ENCODE measurements around the gene NOVA1. TPM values are rescaled to one million over a fixed set of nuclear protein-coding genes. Genes with fewer than 3 reads are reported as not detected.

The NOVA1 gene
- polyA plus RNA-seq, 1 donor = 11.6 TPM

DNA sequence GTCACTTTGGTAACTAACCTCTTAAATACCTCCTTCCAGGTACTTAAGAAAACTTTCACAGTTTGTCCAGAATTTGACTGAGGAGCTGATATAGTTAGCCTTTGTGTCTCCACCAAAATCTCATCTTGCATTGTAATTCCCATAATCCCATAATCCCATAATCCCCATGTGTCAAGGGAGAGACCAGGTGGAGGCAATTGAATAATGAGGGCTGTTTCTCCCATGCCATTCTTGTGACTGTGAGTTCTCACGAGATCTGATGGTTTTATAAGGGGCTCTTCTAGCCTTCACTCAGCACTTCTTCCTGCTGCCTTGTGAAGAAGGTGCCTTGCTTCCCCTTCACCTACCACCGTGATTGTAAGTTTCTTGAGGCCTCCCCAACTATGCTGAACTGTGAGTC lies 7.8 kb upstream of the NOVA1 start:
- no peaks in the 10 kb centered on the region for H3K4me1 ChIP-seq (ENCODE audit: control insufficient read depth, insufficient read depth, low read length)
- no peak overlapping the region for H3K4me3 ChIP-seq (ENCODE audit: low read length)
- no peaks in the 10 kb centered on the region for H3K9me3 ChIP-seq (ENCODE audit: control insufficient read depth, low read depth, low read length)
- H3K27me3 ChIP-seq (ENCODE audit: control insufficient read depth, insufficient read depth, low read length) = no peaks in the 10 kb centered on the region
- WGBS (ENCODE audit: insufficient coverage, low lambda C conversion rate) = no CpG with 5 or more reads among the region's 2 CpGs
- DNase-seq = no peak
- H3K36me3 ChIP-seq (ENCODE audit: control insufficient read depth, insufficient read depth, low read length) = no peaks in the 10 kb centered on the region
- H3K27ac ChIP-seq (ENCODE audit: low read length) = no peak overlapping the region

GRCh38 chr14:26602902-26603301 lies 5.1 kb upstream of the NOVA1 start:
- 86% methylated on average over 2 of the region's 2 CpGs for WGBS (ENCODE audit: insufficient coverage, low lambda C conversion rate)
- H3K27ac ChIP-seq (ENCODE audit: low read length) = no peak overlapping the region
- DNase-seq = no peak

GRCh38 chr14:26601856-26602255 lies 4.0 kb upstream of the NOVA1 start:
- H3K36me3 ChIP-seq (ENCODE audit: control insufficient read depth, insufficient read depth, low read length) = no peaks in the 10 kb centered on the region
- no peak overlapping the region for H3K27ac ChIP-seq (ENCODE audit: low read length)
- DNase-seq = no peak
- H3K4me1 ChIP-seq (ENCODE audit: control insufficient read depth, insufficient read depth, low read length) = no peaks in the 10 kb centered on the region
- WGBS (ENCODE audit: insufficient coverage, low lambda C conversion rate) = no CpG with 5 or more reads among the region's 4 CpGs
- H3K27me3 ChIP-seq (ENCODE audit: control insufficient read depth, insufficient read depth, low read length) = no peaks in the 10 kb centered on the region
- no peaks in the 10 kb centered on the region for H3K9me3 ChIP-seq (ENCODE audit: control insufficient read depth, low read depth, low read length)
- H3K4me3 ChIP-seq (ENCODE audit: low read length) = no peak overlapping the region

More at GRCh38 chr14:26602902-26603301, 5.1 kb upstream of the NOVA1 start:
- Histone ChIP-seq H3K36me3 (ENCODE audit: control insufficient read depth, insufficient read depth, low read length) (no peaks in the 10 kb centered on the region), H3K9me3 (ENCODE audit: control insufficient read depth, low read depth, low read length) (no peaks in the 10 kb centered on the region), H3K4me3 (ENCODE audit: low read length) (no peak overlapping the region), H3K4me1 (ENCODE audit: control insufficient read depth, insufficient read depth, low read length) (no peaks in the 10 kb centered on the region), H3K27me3 (ENCODE audit: control insufficient read depth, insufficient read depth, low read length) (no peaks in the 10 kb centered on the region)

- H3K36me3 ChIP-seq (ENCODE audit: control insufficient read depth, insufficient read depth, low read length) = no peaks in the 10 kb centered on the region
- H3K27ac ChIP-seq (ENCODE audit: low read length) = no peak overlapping the region
- no peaks in the 10 kb centered on the region for H3K9me3 ChIP-seq (ENCODE audit: control insufficient read depth, low read depth, low read length)
- H3K4me1 ChIP-seq (ENCODE audit: control insufficient read depth, insufficient read depth, low read length) = no peaks in the 10 kb centered on the region
- 52% methylated on average over 2 of the region's 7 CpGs for WGBS (ENCODE audit: insufficient coverage, low lambda C conversion rate)
- H3K27me3 ChIP-seq (ENCODE audit: control insufficient read depth, insufficient read depth, low read length) = no peaks in the 10 kb centered on the region
- H3K4me3 ChIP-seq (ENCODE audit: low read length) = peak overlapping the region; percentile 73
- DNase-seq = no peak
Observed at GRCh38 chr14:26599291-26599690, 1.5 kb upstream of the NOVA1 start.

- no peaks in the 10 kb centered on the region for H3K27me3 ChIP-seq (ENCODE audit: control insufficient read depth, insufficient read depth, low read length)
- DNase-seq = no peak
- H3K27ac ChIP-seq (ENCODE audit: low read length) = peak overlapping the region; percentile 69
- 0% methylated on average over 1 of the region's 18 CpGs for WGBS (ENCODE audit: insufficient coverage, low lambda C conversion rate)
- no peaks in the 10 kb centered on the region for H3K36me3 ChIP-seq (ENCODE audit: control insufficient read depth, insufficient read depth, low read length)
- H3K4me3 ChIP-seq (ENCODE audit: low read length) = peak overlapping the region; percentile 73
- no peaks in the 10 kb centered on the region for H3K9me3 ChIP-seq (ENCODE audit: control insufficient read depth, low read depth, low read length)
- H3K4me1 ChIP-seq (ENCODE audit: control insufficient read depth, insufficient read depth, low read length) = no peaks in the 10 kb centered on the region
Observed at GRCh38 chr14:26598672-26599131, 869 bp upstream of the NOVA1 start.

GRCh38 chr14:26598081-26598671 lies 343 bp upstream of the NOVA1 start:
- WGBS (ENCODE audit: insufficient coverage, low lambda C conversion rate) = no CpG with 5 or more reads among the region's 54 CpGs
- H3K4me3 ChIP-seq (ENCODE audit: low read length) = peak overlapping the region; percentile 73
- no peaks in the 10 kb centered on the region for H3K27me3 ChIP-seq (ENCODE audit: control insufficient read depth, insufficient read depth, low read length)
- no peaks in the 10 kb centered on the region for H3K4me1 ChIP-seq (ENCODE audit: control insufficient read depth, insufficient read depth, low read length)
- peak overlapping the region; percentile 90 for H3K27ac ChIP-seq (ENCODE audit: low read length)
- DNase-seq = peak; percentile 94 to 95
- H3K9me3 ChIP-seq (ENCODE audit: control insufficient read depth, low read depth, low read length) = no peaks in the 10 kb centered on the region
- H3K36me3 ChIP-seq (ENCODE audit: control insufficient read depth, insufficient read depth, low read length) = no peaks in the 10 kb centered on the region

GRCh38 chr14:26597071-26597588 lies 703 bp downstream of the NOVA1 start:
- H3K27me3 ChIP-seq (ENCODE audit: control insufficient read depth, insufficient read depth, low read length) = no peaks in the 10 kb centered on the region
- DNase-seq = peak in 1 of 2 donors; percentile 45
- H3K36me3 ChIP-seq (ENCODE audit: control insufficient read depth, insufficient read depth, low read length) = no peaks in the 10 kb centered on the region
- H3K27ac ChIP-seq (ENCODE audit: low read length) = peak overlapping the region; percentile 90
- no peaks in the 10 kb centered on the region for H3K4me1 ChIP-seq (ENCODE audit: control insufficient read depth, insufficient read depth, low read length)
- WGBS (ENCODE audit: insufficient coverage, low lambda C conversion rate) = 5% methylated on average over 4 of the region's 33 CpGs
- peak overlapping the region; percentile 73 for H3K4me3 ChIP-seq (ENCODE audit: low read length)
- H3K9me3 ChIP-seq (ENCODE audit: control insufficient read depth, low read depth, low read length) = no peaks in the 10 kb centered on the region

GRCh38 chr14:26596543-26597061 lies 1.2 kb downstream of the NOVA1 start:
- H3K27me3 ChIP-seq (ENCODE audit: control insufficient read depth, insufficient read depth, low read length) = no peaks in the 10 kb centered on the region
- H3K4me1 ChIP-seq (ENCODE audit: control insufficient read depth, insufficient read depth, low read length) = no peaks in the 10 kb centered on the region
- peak overlapping the region; percentile 73 for H3K4me3 ChIP-seq (ENCODE audit: low read length)
- no peaks in the 10 kb centered on the region for H3K36me3 ChIP-seq (ENCODE audit: control insufficient read depth, insufficient read depth, low read length)
- peak in 1 of 2 donors; percentile 44 for DNase-seq
- H3K27ac ChIP-seq (ENCODE audit: low read length) = no peak overlapping the region
- WGBS (ENCODE audit: insufficient coverage, low lambda C conversion rate) = 0% methylated on average over 2 of the region's 21 CpGs
- H3K9me3 ChIP-seq (ENCODE audit: control insufficient read depth, low read depth, low read length) = no peaks in the 10 kb centered on the region

DNA sequence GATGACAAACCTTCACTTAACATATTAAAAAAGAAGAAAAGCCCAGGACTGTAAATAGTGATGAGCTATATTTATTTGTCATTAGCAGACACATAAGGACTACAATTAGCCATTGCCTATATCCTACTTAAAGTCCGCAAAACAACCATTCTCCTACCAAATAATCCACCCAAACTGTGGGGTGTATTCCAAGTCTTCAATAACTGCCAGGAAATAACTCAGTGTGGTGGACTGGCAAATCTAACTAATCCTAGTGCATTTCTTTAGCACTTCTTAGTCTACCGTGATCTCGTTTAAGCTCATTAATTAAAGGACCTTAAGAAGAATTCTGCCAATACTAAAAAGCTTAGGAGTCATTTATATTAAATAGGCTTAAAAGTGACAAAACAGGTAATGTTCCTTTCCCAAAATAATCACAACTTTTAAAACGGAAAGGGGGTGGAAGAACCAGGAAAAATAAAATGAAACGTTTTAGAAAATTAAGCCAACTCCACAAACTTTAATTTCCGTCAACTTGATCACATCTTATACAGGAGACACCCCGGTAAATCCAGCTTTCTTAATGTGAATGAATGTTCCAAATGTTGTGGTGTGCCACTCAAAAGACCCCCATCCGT lies 1.8 kb downstream of the NOVA1 start:
- no peak overlapping the region for H3K27ac ChIP-seq (ENCODE audit: low read length)
- H3K4me3 ChIP-seq (ENCODE audit: low read length) = peak overlapping the region; percentile 73
- no peak for DNase-seq
- no peaks in the 10 kb centered on the region for H3K4me1 ChIP-seq (ENCODE audit: control insufficient read depth, insufficient read depth, low read length)
- WGBS (ENCODE audit: insufficient coverage, low lambda C conversion rate) = 20% methylated on average over 2 of the region's 8 CpGs
- no peaks in the 10 kb centered on the region for H3K36me3 ChIP-seq (ENCODE audit: control insufficient read depth, insufficient read depth, low read length)
- no peaks in the 10 kb centered on the region for H3K27me3 ChIP-seq (ENCODE audit: control insufficient read depth, insufficient read depth, low read length)
- no peaks in the 10 kb centered on the region for H3K9me3 ChIP-seq (ENCODE audit: control insufficient read depth, low read depth, low read length)

GRCh38 chr14:26594756-26595545 lies 2.9 kb downstream of the NOVA1 start:
- no peak overlapping the region for H3K27ac ChIP-seq (ENCODE audit: low read length)
- DNase-seq = no peak
- H3K4me1 ChIP-seq (ENCODE audit: control insufficient read depth, insufficient read depth, low read length) = no peaks in the 10 kb centered on the region
- no peaks in the 10 kb centered on the region for H3K9me3 ChIP-seq (ENCODE audit: control insufficient read depth, low read depth, low read length)
- WGBS (ENCODE audit: insufficient coverage, low lambda C conversion rate) = 100% methylated on average over 1 of the region's 2 CpGs
- H3K27me3 ChIP-seq (ENCODE audit: control insufficient read depth, insufficient read depth, low read length) = no peaks in the 10 kb centered on the region
- no peaks in the 10 kb centered on the region for H3K36me3 ChIP-seq (ENCODE audit: control insufficient read depth, insufficient read depth, low read length)
- no peak overlapping the region for H3K4me3 ChIP-seq (ENCODE audit: low read length)

All from large intestine (tissue), 3 donors.